Neuron (in vitro differentiated cells): ENCODE measurements around the gene AKAP6.
"Not testable (repeated sequence)": the region's sequence is repeated elsewhere in the genome, so short reads cannot be mapped to it uniquely, and the experiment has no call there.

ENCODE experiments used
- H2AFZ ChIP-seq: one replicate; pipeline ENCODE4 v1.6.1; 2013; ENCODE audit warnings: low read depth, mild to moderate bottlenecking, inconsistent platforms, low read length, moderate library complexity
- H3K27me3 ChIP-seq: one replicate; pipeline ENCODE4 v1.6.1; 2013; ENCODE audit warnings: low read length; ENCODE audit not compliant: insufficient read depth
- H3K36me3 ChIP-seq: one replicate; pipeline ENCODE4 v1.6.1; 2013; ENCODE audit warnings: low read length; ENCODE audit not compliant: insufficient read depth
- H3K4me1 ChIP-seq: one replicate; pipeline ENCODE4 v1.6.1; 2013; ENCODE audit warnings: low read length; ENCODE audit not compliant: insufficient read depth
- H3K4me3 ChIP-seq: 2 replicates; pipeline ENCODE4 v1.5.1; 2013; ENCODE audit warnings: mild to moderate bottlenecking, low read length, moderate library complexity
- H3K9me3 ChIP-seq: one replicate; pipeline ENCODE4 v1.6.1; 2013; ENCODE audit warnings: low read length

AKAP6 gene

DNA sequence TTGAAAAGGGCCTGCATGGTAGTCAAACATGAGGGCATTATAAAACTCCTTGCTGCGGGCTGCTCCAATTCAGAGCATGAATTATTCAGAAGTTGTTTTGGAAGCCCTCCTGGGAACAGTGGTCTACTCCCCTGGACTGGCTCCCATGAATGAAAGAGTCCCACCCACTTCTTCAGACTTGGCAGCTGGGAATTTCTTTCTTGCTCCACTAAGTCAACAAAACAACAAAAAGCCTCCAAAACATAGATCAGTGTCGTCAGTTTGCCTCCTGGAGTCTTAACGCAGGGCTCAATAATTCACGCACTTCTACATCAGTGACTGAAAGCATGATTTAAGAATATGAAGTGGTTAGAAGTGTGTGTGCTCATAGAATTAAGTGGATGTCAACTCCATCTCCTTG, 37.9 kb downstream of the AKAP6 start:
- peaks cover 22% of the 10 kb centered on the region for H3K4me1 ChIP-seq
- no peak overlapping the region for H3K4me3 ChIP-seq

DNA sequence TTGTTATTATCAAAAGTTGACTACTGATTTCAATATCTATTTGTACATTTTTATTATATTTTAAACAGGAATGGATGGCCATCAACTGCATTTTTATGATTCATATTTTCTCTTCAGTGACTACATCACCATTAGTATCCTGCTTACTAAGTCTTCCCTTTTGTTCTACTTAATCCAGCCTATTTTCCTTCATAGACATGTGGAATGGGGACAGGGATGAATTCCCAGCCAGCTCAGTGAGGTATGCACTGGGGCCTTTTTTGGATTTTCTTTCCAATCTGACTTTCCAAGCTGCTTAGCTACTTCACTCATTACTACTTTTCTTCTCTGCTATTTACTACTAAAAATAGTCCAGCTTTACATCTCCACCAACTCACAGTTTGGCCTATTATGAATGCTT, 38.4 kb downstream of the AKAP6 start:
- Histone ChIP-seq H3K36me3 (no peaks in the 10 kb centered on the region), H3K4me3 (no peak overlapping the region), H2AFZ (no peak overlapping the region), H3K9me3 (no peaks in the 10 kb centered on the region), H3K27me3 (no peaks in the 10 kb centered on the region), H3K4me1 (peaks cover 18% of the 10 kb centered on the region)

More for the DNA sequence above, 37.9 kb downstream of the AKAP6 start:
- no peaks in the 10 kb centered on the region for H3K27me3 ChIP-seq
- no peaks in the 10 kb centered on the region for H3K9me3 ChIP-seq
- no peak overlapping the region for H2AFZ ChIP-seq
- no peaks in the 10 kb centered on the region for H3K36me3 ChIP-seq

DNA sequence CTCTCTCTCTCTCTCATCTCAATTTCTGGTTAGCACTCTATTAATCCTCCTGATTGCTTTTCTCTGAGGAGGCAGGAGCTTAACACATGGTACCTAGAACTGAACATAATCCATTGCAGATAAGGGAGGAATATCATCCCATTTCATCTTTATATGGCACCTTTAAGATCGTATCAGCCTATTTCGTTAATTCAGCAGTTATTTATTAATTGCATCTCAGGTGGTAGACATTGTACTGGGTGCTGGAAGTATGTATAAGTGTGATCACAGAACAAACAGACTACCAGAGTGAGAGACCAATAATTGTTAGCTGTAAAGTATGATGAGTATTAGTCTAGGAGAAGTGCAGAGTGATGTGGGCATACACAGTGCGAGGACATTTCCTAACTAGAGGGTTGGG, 39.0 kb downstream of the AKAP6 start:
- H3K4me1 ChIP-seq, result peaks cover 18% of the 10 kb centered on the region
- H3K36me3 ChIP-seq, result no peaks in the 10 kb centered on the region
- H3K4me3 ChIP-seq, result no peak overlapping the region
- H3K27me3 ChIP-seq, result no peaks in the 10 kb centered on the region
- H3K9me3 ChIP-seq, result no peaks in the 10 kb centered on the region
- H2AFZ ChIP-seq, result no peak overlapping the region

DNA sequence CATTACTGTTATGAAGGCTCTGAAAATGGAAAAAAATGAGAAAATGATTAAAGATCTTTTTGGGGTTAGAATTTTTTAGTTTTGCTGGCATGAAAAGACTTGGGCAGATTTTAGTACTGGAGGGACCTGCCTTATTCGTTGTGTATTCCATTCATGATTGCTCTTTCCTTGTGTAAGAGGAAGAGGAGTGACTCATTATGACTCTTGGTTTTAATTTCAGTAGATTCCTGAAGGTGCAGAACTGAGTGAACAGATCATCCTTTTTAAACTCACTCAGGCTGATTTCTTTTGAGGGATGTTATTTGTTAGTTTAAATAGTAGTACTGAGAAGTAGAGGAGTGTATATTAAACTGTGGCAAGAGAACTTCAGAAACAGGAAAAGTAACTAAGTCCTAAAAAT, 41.6 kb downstream of the AKAP6 start:
- Histone ChIP-seq H3K27me3 (no peaks in the 10 kb centered on the region), H3K4me1 (peaks cover 22% of the 10 kb centered on the region), H3K36me3 (no peaks in the 10 kb centered on the region), H2AFZ (no peak overlapping the region), H3K9me3 (no peaks in the 10 kb centered on the region), H3K4me3 (no peak overlapping the region)

DNA sequence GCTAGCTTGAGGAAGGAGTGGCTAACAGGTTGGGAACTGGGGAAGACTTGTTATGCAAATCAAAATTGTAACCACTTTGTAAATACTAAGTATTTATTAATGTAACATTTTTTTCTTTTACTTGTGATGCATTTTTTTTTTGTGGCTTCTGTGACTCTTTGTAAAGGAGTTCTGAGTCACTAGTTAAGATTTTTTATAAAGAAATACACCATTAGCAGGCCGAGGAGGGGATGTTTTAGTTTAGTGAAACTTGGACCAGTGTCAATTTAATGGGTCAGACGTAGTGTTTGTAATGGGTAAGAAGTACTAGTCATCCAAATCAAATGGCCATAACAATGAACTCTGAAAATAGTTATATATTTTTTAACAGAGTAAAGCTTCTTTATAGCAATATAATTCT, 43.1 kb downstream of the AKAP6 start:
- H3K36me3 ChIP-seq, result no peaks in the 10 kb centered on the region
- H2AFZ ChIP-seq, result no peak overlapping the region
- H3K4me1 ChIP-seq, result peaks cover 9% of the 10 kb centered on the region
- no peaks in the 10 kb centered on the region for H3K27me3 ChIP-seq
- no peak overlapping the region for H3K4me3 ChIP-seq
- H3K9me3 ChIP-seq, result no peaks in the 10 kb centered on the region

DNA sequence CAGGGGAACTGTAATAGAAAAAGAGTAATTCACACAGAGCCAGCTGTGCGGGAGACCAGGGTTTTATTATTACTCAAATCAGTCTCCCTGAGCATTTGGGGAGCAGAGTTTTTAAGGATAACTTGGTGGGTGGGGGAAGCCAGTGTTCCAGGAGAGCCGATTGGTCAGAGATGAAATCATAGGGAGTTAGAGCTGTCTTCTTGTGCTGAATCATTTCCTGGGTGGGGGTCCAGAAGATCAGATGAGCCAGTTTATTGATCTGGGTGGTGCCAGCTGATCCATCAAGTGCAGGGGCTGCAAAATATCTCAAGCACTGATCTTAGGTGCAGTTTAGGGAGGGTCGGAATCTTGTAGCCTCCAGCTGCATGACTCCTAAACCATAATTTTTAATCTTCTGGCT, 44.1 kb downstream of the AKAP6 start:
- H3K4me1 ChIP-seq, result peaks cover 11% of the 10 kb centered on the region
- H3K36me3 ChIP-seq, H3K9me3 ChIP-seq, H2AFZ ChIP-seq, H3K27me3 ChIP-seq, H3K4me3 ChIP-seq: not testable (repeated sequence)

DNA sequence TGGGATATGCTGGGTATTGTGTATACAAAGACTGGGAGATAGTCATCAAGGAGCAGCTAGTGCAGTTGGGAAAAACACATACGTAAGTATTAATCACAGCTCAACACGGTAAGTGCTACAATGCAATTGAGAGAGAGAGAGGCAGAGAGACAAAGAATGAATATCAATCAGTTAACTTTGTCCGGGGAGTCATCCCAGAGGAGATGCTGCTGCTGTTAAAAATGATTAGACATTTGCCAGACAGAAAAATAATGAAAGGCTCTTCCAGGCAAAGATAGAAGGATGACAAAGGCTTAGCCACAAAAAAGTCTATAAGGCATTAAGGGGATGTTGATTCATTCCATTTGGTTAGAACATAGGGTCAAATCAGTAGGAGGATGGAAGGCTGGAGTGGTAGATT, 45.1 kb downstream of the AKAP6 start:
- Histone ChIP-seq H2AFZ (no peak overlapping the region), H3K4me1 (peaks cover 11% of the 10 kb centered on the region), H3K36me3 (no peaks in the 10 kb centered on the region), H3K4me3 (no peak overlapping the region), H3K27me3 (no peaks in the 10 kb centered on the region), H3K9me3 (no peaks in the 10 kb centered on the region)

DNA sequence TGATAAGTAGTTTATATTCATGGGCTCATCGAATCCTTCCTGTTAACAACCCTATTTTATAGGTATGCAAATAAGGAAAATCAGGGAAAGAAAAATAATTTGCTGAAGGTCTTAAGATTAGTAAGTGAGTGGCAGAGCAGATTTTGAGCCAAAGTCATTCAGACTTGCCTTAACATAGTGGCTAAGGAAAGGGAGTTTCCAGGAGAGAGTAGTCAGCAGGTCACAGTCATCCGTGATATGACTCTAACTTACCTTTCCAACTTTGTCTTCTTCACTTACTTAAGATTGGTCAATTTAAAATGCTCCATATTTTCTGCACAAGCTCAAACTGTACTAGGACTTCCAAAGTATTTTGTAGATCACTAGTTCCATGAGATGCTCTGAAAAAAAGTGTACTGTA, 46.6 kb downstream of the AKAP6 start:
- no peak overlapping the region for H2AFZ ChIP-seq
- peaks cover 11% of the 10 kb centered on the region for H3K4me1 ChIP-seq
- no peaks in the 10 kb centered on the region for H3K9me3 ChIP-seq
- H3K4me3 ChIP-seq, result no peak overlapping the region
- no peaks in the 10 kb centered on the region for H3K27me3 ChIP-seq
- H3K36me3 ChIP-seq, result no peaks in the 10 kb centered on the region

DNA sequence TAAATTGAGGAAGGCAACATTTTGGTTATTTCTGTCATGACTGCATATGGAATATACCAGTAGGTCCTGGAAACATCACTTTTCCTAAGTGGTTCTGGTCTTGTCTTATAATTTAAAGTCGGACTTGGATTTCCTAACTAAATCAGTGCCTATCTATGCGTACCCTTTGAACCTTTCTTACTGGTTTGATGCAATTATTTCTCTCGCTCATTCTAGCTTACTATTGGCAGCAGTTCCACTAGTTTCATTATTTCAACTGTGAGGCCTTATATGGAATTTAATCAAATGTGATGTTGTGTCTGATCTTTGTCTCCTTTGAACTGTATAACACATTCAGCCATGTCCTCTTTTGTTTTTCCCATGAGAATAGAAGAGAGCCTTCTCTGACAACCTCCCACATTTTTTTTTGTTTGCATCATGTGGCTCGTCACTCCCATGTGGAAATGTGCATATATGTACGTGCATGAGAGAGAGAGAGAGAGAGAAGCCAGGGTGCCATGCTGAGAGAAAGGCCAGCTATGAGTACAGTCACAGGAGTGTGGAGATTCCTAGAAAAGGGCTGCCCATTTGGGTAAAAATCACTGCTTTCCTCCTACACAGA, 48.0 kb downstream of the AKAP6 start:
- no peak overlapping the region for H3K4me3 ChIP-seq
- no peaks in the 10 kb centered on the region for H3K9me3 ChIP-seq
- no peaks in the 10 kb centered on the region for H3K27me3 ChIP-seq
- peaks cover 11% of the 10 kb centered on the region for H3K4me1 ChIP-seq
- H2AFZ ChIP-seq, result no peak overlapping the region
- no peaks in the 10 kb centered on the region for H3K36me3 ChIP-seq

DNA sequence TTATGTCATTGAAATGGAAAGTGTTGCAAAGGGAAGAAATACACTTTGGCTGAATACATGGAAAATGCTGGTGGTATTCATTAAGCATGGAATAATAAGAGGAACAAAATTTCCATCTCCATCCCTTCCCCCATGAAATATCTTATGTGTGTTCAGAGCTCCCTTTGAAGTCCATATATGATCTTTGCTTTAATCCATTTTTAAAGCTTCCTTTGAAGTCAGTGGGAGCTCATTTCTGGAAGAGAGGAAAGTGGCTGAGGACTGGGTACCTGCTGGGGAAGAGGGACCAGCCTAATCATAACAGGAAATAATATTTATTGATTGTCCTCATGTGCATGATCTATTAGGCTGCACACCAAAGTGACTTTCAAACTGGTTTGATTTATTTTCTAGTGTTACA, 49.2 kb downstream of the AKAP6 start:
- no peaks in the 10 kb centered on the region for H3K27me3 ChIP-seq
- no peak overlapping the region for H2AFZ ChIP-seq
- H3K4me1 ChIP-seq, result peaks cover 11% of the 10 kb centered on the region
- H3K4me3 ChIP-seq, result no peak overlapping the region
- H3K36me3 ChIP-seq, result no peaks in the 10 kb centered on the region
- no peaks in the 10 kb centered on the region for H3K9me3 ChIP-seq

DNA sequence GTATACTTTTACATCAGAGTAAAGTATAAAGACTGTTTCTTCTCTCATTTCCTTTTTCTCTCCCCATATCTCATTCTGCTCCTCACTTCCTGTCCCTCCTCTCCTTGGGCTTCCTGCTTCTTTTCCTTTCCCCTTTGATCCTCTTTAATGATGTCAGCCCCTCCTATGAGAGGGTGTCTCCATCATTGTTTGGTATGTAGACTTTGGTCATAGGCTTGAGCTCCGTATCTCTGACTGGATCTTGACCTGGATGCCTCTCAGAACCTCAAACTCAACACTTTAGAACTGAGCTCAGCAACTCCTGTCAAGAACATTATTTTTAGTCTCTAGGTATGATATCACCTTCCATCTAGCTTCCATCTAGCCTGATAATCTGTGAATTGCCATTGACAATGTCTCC, 50.3 kb downstream of the AKAP6 start:
- peaks cover 5% of the 10 kb centered on the region for H3K4me1 ChIP-seq
- no peaks in the 10 kb centered on the region for H3K27me3 ChIP-seq
- H3K4me3 ChIP-seq, result no peak overlapping the region

DNA sequence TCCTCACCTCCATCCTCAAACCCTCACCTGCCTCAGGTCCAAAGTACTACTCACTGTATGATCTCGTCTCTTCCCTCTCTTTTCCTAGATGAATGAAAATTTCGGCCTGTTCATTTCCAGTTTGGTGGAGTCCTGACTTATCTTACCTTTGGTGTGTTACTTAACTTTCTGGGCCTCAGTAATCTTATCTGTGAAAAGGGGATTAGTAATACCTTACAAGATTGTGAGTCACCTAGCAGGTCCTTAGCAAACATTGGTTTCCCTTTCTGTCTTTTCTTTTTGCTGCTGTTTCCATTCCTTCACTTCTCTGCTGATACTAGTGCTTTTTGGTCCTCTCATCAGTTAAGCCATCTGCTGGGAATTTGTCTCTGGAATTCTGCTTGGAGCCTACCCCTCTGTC, 52.8 kb downstream of the AKAP6 start:
- H3K9me3 ChIP-seq, result no peaks in the 10 kb centered on the region
- H3K36me3 ChIP-seq, result no peaks in the 10 kb centered on the region
- H3K4me1 ChIP-seq, result peaks cover 5% of the 10 kb centered on the region
- H3K4me3 ChIP-seq, result no peak overlapping the region
- no peaks in the 10 kb centered on the region for H3K27me3 ChIP-seq
- H2AFZ ChIP-seq, result no peak overlapping the region

More for the DNA sequence above, 50.3 kb downstream of the AKAP6 start:
- Histone ChIP-seq H2AFZ (no peak overlapping the region), H3K9me3 (no peaks in the 10 kb centered on the region), H3K36me3 (no peaks in the 10 kb centered on the region)

DNA sequence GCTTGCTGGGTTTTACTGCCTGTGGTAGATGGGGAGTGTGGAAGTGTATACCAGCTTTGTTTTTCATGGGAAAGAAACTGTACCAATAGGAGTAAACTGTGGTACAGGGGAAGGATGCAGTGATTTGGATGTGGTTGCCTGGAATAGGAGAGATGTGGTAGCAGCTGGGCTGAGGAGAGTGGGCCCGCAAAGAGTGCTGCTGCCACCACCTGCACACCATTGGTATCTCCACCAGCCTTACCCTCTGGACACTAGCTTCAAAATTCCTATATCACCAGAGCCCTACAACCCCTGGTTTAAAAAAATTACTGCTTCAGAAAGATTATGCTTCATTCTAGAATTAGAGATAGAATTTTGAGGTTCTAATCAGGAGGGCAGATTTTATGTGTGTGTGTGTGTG, 53.6 kb downstream of the AKAP6 start:
- Histone ChIP-seq H3K9me3 (no peaks in the 10 kb centered on the region), H3K27me3 (no peaks in the 10 kb centered on the region), H3K36me3 (no peaks in the 10 kb centered on the region), H2AFZ (no peak overlapping the region), H3K4me1 (no peaks in the 10 kb centered on the region), H3K4me3 (no peak overlapping the region)

DNA sequence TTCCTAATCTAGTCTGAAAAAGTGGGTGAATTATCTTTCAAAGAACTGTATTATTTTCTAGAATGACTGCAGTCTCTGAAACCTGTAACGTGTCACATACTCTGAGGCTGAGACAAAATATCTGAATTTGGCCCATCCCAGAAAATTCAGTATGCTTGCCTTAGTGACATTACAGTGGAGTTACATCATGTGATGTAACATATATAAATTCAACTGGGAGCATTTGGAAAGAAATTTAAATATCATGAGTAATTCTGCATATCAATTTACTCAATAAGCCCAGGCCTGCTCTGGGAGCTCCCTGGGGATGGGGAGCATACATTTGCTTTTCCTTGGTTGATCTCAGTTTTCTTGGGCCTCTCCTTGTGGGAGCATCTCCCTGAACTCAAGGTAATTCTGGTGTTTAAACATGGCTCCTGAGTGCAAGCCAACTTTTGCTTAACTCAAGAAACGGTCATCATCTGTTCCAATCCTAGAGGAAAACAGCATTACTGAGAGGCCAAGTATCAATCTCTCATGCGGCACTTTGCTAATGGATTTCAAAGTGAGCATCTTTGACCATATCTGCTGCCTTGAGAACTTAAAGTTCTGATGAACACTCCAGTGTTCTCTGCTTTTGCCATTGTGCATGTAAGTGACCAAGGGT, 54.4 kb downstream of the AKAP6 start:
- no peaks in the 10 kb centered on the region for H3K4me1 ChIP-seq
- no peaks in the 10 kb centered on the region for H3K9me3 ChIP-seq
- no peak overlapping the region for H2AFZ ChIP-seq
- no peaks in the 10 kb centered on the region for H3K36me3 ChIP-seq
- H3K4me3 ChIP-seq, result no peak overlapping the region
- no peaks in the 10 kb centered on the region for H3K27me3 ChIP-seq
